DMS 273 (cell line): ENCODE results near the gene MACF1.

Experiments
- DNase-seq: peaks from one replicate; lab custom pipeline; 2025; ENCODE audit not compliant: unreplicated experiment; lab: John Stamatoyannopoulos, UW

The MACF1 gene

DNA sequence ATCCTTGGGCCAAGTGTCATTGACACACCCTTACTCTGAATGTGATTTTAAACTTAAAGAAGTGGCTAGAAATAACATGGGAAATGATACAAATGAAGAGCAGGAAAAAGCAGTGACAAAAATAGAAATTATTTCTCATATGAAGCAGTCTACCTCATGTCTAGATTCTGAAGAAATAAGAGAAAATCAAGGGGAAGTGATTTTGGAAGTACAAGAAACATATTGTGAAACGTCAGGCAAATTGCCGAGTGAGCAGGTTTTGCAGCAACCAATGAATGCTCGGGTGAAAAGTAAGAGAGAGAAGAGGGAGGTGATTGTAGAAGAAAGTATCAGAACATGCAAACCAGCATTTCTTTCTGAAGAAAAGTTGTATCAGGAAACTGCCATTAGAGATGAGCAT is 130.7 kb downstream of the MACF1 start:
- no peak for DNase-seq

DNA sequence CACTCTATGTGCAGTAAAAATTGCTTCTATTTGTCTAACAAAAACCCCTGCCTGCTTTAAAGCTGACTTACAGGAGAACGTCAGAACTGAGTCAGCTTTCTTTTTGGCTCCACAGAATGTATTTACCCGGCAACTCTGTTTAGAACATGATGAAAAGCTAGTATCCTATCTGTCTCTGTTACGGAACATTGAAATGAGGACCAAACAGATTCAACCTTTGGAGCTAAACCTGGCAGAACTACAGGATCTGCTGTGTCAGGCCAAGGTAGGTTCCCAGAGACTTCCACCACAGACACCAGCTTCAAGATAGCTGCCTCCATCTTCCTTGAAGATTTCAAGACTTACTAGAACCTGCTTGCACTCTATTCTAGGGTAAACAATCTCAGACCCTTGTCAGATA is 132.6 kb downstream of the MACF1 start:
- no peak for DNase-seq

DNA sequence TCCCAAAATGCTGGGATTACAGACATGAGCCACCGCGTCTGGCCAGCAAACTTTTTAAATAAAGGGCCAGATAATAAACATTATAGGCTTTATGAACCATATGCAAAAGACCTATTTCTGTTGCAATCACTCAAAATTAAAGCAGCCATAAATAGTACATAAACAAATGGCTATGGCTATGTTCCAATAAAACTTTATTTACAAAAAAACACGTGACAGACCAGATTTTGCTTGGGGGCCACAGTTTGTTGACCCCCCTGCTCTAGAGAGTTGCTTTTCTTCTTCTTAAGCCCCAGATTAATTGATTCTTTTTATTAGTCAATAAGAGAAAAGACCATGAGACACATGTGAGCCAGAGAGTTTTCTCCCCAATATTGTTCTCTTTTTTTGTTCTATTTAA is 138.3 kb downstream of the MACF1 start:
- no peak for DNase-seq

DNA sequence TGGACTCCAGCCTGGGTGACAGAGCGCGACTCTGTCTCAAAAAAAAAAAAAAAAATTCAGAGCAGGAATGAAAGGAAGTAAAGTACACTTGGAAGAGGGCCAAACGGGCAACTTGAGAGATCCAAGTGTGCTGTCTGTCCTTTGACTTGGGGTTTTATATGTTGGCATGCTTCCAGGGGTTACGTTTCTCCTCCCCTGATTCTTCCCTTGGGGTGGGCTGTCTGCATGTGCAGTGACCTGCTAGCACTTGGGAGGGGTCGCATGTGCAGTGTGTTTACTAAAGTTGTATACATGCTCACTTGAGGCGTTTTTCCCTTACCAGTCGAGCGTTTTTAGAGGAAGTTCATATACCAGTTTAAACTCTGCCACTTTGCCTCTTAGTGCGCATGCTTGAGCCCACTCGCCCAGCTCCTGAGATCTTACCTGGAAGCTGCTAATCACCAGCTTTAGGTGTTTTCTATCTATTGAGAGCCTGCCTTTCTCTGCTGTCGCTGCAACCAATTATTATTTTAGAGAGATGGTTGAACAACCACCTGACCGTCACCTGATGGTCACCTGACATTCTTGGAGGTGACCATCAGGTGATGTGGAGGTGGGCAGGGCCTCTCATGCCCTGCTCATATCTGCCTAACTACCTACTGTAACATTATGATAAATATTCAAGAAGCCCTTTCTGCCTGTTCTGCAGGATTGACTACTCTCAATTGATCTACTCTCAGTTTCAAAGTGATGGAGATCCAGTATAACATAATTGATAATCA is 140.1 kb downstream of the MACF1 start:
- DNase-seq = peak; percentile 79

DNA sequence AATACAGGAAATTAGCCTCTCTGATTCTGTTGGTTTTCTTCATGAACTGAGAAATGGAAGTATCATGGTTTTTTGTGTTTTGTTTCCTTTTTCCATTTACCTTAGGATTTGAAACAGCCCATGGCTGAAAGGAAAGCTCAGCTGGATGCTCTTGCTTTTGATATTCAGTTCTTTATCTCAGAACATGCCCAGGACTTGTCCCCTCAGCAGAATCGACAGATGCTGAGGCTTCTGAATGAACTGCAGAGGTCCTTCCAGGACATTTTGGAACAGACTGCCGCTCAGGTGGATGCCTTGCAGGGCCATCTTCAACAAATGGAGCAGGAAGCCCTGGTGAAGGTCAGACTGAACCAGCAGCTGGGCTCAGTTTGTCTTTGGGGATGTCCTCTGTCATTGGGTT is 142.4 kb downstream of the MACF1 start:
- peak; percentile 81 for DNase-seq

DNA sequence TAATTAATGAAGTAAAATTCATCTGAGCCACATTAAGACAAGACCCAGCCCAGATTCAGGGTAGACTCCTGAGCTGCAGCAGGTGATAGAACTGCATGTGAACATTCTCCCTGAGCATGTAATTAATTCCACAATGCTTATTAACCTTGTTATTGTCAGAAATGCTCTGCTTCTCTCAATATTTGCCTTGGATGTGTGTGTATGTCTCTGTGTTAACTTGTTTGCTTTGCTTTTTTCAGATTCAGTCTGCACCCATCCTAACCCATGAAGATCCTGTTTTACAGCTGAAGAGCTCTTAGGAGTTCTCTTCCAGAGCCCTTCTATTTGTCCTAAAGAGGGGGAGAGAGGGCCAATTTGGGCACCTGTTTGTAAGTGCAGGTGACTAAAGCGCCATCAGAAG is 143.8 kb downstream of the MACF1 start:
- no peak for DNase-seq

DNA sequence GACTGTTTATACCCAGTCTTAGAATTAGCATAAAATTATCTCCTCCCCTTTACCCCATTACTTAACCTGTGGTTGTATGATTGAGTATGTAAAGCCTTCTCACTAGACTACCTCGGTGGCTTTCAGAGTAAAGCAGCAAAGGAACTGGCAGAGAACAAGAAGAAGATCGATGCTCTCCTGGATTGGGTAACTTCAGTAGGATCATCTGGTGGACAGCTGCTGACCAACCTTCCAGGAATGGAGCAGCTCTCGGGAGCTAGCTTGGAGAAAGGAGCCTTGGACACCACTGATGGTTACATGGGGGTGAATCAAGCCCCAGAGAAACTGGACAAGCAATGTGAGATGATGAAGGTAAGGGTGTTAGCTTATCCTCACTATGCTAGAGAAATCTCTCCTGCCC is 148.4 kb downstream of the MACF1 start:
- DNase-seq = no peak

DNA sequence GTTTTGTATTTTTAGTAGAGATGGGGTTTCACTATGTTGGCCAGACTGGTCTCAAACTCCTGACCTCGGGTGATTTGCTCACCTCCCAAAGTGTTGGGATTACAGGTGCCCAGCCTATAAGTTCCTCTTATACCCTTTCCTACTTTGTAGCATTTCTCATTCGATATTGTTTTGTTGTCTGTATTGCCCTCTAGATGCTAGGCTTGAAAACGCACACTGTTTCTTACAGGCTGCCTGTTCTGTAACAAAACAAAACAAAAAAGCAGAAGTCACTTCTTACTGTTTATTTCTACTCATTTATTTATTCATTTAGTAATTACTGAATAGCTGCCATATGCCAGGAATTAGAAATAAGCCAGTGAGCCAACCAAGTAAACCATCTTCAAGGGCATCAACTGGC is 150.1 kb downstream of the MACF1 start:
- no peak for DNase-seq

DNA sequence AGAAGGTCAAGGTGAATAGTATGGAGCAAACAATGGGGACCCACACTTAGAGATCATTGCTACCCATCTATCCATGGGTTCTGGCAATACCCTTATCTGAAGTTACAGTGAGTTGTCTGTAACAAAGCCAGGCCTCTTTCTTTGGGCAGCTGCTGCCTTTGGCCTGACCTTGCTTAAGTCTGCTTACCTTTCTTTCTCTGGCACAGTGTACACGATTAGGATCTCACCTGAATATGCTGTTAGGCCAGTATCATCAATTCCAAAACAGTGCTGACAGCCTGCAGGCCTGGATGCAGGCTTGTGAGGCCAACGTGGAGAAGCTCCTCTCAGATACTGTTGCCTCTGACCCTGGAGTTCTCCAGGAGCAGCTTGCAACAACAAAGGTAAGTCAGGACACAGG is 154.0 kb downstream of the MACF1 start:
- DNase-seq = no peak

DNA sequence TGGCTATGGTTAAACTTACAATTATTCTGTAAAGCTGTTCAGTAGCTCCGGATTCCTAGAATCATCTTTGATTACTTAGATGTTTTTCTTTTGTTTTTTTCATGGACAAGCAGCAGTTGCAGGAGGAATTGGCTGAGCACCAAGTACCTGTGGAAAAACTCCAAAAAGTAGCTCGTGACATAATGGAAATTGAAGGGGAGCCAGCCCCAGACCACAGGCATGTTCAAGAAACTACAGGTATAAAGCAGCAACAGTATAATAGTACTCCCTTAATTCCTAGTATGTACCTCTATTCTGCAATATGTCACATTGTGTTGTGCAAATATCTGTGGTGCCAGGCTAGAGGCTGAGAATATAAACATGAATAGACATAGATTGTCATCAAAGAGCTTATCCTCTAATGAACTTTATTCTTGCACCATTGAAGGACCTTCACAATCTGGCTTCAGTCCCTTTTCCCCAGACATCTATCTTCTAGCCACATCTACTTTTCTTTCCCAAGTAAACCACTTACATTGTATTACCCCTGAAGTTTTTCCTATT is 154.6 kb downstream of the MACF1 start:
- DNase-seq = no peak

DNA sequence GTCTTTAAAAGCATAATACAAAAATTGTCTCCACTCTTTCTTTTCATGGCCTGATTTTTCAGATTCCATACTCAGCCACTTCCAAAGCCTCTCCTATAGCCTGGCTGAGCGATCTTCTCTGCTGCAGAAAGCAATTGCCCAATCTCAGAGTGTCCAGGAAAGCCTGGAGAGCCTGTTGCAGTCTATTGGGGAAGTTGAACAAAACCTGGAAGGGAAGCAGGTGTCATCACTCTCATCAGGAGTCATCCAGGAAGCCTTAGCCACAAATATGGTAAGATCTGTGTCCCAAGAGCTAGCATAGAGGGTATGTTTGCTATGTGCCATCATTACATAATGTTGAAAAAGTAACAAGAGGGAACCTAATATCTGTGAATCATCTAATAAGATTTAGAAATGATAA is 156.2 kb downstream of the MACF1 start:
- DNase-seq = no peak

DNA sequence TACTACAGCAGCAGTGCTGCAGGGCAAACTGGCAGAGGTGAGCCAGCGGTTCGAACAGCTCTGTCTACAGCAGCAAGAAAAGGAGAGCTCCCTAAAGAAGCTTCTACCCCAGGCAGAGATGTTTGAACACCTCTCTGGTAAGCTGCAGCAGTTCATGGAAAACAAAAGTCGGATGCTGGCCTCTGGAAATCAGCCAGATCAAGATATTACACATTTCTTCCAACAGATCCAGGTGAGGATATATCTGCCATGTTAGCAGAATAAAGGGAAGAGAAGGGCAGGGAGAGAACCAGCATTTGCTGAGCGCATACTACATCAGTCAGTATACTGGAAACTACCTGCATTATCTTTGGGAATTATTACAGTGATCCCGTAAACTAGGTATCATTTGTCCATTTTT is 157.0 kb downstream of the MACF1 start:
- DNase-seq = no peak

DNA sequence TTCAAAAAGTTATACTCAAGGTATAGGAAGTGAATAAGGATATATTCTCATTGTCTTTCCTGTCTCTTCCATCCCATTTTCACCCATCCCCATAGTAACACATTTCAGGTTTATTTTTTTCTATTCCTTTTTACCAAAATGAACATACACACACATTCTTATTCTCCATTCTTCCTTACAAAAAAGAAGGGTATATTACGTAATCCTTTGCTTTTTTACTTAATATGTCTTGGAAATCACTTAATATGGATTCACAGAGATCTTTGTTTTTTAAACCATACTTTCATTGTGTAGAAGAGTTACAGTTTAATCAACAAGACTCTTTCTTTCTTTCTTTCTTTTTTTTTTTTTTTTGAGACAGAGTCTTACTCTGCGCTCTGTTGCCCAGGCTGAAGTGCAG is 158.8 kb downstream of the MACF1 start:
- DNase-seq = no peak

DNA sequence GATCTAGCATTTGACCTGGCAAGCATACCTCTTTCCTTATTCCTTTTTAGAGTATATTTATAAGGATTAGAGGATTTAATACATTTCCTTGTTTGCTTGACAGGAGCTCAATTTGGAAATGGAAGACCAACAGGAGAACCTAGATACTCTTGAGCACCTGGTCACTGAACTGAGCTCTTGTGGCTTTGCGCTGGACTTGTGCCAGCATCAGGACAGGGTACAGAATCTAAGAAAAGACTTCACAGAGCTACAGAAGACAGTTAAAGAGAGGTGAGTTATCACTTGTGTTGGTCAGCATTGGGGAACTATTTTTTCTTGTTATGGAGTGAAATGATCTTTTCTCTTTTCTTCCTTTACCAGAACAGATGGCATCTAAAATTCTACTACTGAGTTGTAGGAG is 163.6 kb downstream of the MACF1 start:
- no peak for DNase-seq

DNA sequence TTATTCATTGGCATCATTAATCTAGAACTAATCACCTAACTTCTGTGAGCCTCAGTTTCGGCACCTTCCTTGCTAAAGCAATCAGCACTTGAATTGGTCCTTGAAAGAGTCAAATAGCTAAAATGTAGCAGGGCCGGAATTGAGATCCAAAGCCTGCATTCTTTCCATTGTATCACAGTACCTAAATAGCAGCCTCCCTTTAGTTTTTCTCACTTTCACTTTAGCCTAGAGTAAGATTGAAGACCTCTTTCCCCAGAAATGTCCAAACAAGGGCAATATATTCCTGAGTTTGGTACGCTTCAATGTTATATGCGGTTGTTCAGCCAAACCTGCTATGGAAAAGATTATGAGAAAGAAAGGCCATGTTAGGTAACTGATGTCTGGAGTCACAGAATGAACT is 165.1 kb downstream of the MACF1 start:
- no peak for DNase-seq

DNA sequence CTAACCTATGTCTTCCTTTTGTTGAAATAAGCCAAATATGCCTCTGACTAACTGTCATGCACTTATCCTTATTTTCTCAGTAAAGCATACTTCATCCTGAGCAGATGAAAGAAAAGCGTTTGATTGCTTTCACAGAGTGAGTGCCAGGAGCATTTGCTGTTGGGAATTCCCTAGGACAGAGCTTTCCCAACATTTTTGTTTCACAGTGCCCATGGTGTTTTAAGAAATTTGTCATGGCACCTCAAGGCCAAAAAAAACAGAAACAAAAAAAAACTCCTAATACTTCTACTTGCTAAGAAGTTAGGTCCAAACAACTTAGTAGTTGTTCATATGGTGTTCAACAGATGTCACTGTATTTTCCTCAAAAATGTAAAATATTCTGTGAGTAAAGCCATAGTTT is 166.1 kb downstream of the MACF1 start:
- no peak for DNase-seq

DNA sequence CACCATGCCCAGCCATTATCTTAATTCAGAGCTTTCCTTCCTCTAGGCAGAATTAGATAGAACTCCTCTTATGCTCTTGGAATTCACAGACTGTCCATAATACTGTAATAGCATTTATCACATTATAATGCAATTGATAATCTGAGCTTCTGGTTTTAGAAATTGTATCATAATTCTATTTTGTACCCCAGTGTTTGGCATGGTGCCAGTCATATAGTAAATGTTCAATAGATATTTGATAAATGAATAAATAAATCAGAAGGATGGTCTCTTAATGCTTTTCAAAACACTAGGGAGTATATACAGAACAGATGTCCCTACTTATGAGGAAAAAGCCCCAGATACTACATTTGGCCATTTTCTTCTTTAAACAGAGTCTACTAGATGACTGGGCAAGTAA is 167.6 kb downstream of the MACF1 start:
- DNase-seq = no peak

DNA sequence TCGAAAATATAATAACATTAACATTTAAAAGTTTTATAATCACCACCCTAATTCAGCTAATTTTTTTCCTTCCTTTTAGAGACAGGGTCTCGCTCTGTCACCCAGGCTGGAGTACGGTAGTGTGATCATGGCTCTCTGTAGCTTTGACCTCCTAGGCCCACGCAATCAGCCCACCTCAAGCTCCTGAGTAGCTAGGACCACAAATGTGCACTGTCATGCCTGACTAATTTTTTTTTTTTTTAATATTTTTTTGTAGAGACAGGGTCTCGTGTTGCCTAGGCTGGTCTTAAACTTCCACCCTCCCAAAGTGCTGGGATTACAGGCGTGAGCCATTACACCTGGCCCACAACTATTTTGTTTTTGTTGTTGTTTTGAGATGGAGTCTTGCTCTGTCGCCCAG is 172.2 kb downstream of the MACF1 start:
- no peak for DNase-seq

DNA sequence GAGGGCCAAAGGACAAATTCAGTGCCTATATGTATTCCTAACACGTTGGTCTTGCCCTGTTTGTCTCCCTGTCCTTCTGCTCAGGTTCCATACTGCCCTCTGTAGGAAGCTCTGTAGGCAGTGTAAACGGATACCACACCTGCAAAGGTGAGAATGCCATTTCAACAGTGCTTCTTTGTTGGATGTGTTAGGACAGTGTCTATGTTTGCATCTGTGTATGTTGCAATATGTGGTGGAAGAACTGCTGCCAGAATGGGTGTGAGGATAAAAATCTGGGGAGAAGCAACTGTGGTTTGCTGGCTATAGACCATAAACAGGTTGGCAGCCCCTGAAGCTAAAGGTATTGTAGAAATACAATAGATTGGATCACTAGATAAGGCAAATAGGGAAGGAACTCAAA is 173.9 kb downstream of the MACF1 start:
- peak; percentile 92 for DNase-seq

DNA sequence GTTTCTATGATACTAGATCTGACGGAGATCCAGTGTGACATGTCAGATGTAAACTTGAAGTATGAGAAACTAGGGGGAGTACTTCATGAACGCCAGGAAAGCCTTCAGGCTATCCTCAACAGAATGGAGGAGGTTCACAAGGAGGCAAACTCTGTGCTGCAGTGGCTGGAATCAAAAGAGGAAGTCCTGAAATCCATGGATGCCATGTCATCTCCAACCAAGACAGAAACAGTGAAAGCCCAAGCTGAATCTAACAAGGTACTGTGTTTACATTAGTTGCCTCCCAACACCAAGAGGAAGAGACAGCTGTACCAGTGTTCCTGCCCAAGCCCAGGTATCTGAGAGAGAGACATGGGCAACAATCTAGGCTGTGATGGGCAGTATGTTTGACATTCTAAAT is 174.7 kb downstream of the MACF1 start:
- DNase-seq = no peak

DNA sequence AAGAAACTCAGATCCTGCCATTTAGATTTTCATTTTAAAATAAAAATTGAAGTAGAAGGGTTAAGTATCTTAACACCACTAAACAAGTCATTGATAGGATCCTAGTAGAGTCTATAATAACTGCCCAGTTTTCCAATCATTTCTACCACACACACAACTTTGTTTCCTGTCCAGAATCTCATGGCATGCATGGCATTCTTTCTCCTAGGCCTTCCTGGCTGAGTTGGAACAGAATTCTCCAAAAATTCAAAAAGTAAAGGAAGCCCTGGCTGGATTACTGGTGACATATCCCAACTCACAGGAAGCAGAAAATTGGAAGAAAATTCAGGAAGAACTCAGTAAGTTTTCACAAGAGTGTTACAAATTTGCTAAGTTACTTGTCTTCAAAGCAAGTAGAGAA is 175.5 kb downstream of the MACF1 start:
- no peak for DNase-seq

DNA sequence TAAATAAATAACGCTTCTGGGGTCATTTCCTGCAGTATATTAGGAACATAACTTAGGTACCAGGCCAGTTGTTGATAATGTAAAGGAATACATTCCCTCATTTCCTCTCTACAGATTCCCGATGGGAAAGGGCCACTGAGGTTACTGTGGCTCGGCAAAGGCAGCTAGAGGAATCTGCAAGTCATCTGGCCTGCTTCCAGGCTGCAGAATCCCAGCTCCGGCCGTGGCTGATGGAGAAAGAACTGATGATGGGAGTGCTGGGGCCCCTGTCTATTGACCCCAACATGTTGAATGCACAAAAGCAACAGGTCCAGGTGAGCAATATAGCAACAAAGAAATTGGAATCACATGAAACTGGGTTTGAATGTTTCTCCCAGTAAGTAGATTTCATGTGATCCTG is 177.3 kb downstream of the MACF1 start:
- no peak for DNase-seq

DNA sequence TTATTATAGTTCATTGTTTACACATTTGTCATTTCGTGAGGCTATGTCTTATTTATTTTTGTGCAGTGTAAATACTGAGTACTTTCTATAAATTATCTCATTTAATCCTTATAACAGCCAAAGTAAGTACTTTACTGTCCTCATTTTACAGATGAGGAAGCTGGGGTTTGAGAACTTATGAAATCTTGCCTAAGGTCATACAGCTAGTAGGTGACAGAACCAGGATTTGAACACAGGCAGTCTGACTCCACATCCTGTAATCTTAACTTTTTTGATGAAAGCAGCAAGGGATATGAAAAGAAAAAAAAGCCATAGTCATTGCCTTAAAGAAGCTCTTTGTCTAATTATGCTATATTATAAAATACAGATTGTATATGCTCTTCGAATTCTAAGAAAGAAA is 179.8 kb downstream of the MACF1 start:
- no peak for DNase-seq
